ENCODE data around the gene EEF1E1. TPM values are rescaled to one million over a fixed set of nuclear protein-coding genes. Genes with fewer than 3 reads are reported as not detected.
"Not testable (repeated sequence)": the region's sequence is repeated elsewhere in the genome, so short reads cannot be mapped to it uniquely, and the experiment has no call there.

The EEF1E1 gene
- total RNA-seq, 1 donor from 2014 or later = 44.5 TPM

DNA sequence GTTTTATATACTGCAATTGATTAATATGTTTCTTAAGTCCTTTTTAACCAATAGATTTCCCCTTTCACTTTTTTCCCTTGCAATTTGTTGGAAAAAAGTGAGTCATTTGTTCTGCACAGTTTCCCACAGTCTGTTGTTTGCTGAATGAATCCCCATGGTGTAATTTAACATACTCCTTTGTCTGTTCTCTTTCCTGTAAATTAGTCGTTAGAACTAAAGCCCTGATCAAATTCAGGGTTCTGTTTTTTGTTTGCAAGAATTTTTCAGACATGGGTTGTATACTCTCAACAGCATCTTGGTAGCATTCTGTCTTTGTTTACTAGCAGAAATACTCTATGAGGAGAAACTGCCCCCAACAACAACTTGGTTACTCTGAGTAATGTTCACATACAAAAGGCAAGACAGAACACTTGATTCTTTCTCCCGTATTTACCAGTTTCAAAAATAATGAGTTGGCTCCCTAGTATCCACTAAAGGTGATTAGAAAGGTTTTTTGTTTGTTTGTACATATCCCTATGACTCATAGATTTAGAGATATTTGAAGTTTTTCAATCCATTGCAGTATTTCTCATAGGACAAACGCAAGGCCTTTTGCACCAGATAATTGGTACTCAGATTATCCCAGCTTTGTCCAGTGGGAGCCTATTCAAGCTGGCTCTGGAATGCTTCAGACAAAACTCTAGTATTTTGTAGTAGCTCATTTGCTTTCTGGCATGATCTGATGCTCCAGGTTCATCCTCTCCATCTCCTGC is 54.6 kb downstream of the EEF1E1 start:
- Mint-ChIP-seq H3K4me1 (ENCODE audit: low read depth, unreplicated experiment) (peaks cover 8% of the 10 kb centered on the region), H3K27me3 (ENCODE audit: low read depth, unreplicated experiment) (no peaks in the 10 kb centered on the region), H3K9me3 (ENCODE audit: unreplicated experiment) (peaks cover 9% of the 10 kb centered on the region), H3K27ac (ENCODE audit: unreplicated experiment) (peak overlapping the region; percentile 22), H3K36me3 (ENCODE audit: low read depth, unreplicated experiment) (peaks cover 15% of the 10 kb centered on the region), H3K4me3 (ENCODE audit: unreplicated experiment) (no peak overlapping the region)
- peak; percentile 47 for DNase-seq (ENCODE audit: low read depth)
- no peaks in the 10 kb centered on the region for H3K79me2 ChIP-seq (ENCODE audit: insufficient read depth, low read length)
- H3K9ac ChIP-seq (ENCODE audit: low read length) = peak overlapping the region; percentile 4
- H4K20me1 ChIP-seq (ENCODE audit: insufficient read depth, low read length) = no peaks in the 10 kb centered on the region
- H3K27ac ChIP-seq (ENCODE audit: low read depth, low read length) = peak overlapping the region; percentile 42
- no peaks in the 10 kb centered on the region for H3K27me3 ChIP-seq (ENCODE audit: insufficient read depth, low read length)
- FAIRE-seq = no peak
- no peak overlapping the region for H3K4me3 ChIP-seq (ENCODE audit: insufficient read depth, low read depth, low read length)
- no peak overlapping the region for H3K4me2 ChIP-seq (ENCODE audit: low read length)
- H3K4me1 ChIP-seq (ENCODE audit: insufficient read depth, low read length) = no peaks in the 10 kb centered on the region
- no peaks in the 10 kb centered on the region for H3K36me3 ChIP-seq (ENCODE audit: insufficient read depth, low read length)
- no peaks in the 10 kb centered on the region for H3K9me3 ChIP-seq (ENCODE audit: insufficient read depth, low read depth, low read length)
- TF ChIP-seq, protein P1, sequence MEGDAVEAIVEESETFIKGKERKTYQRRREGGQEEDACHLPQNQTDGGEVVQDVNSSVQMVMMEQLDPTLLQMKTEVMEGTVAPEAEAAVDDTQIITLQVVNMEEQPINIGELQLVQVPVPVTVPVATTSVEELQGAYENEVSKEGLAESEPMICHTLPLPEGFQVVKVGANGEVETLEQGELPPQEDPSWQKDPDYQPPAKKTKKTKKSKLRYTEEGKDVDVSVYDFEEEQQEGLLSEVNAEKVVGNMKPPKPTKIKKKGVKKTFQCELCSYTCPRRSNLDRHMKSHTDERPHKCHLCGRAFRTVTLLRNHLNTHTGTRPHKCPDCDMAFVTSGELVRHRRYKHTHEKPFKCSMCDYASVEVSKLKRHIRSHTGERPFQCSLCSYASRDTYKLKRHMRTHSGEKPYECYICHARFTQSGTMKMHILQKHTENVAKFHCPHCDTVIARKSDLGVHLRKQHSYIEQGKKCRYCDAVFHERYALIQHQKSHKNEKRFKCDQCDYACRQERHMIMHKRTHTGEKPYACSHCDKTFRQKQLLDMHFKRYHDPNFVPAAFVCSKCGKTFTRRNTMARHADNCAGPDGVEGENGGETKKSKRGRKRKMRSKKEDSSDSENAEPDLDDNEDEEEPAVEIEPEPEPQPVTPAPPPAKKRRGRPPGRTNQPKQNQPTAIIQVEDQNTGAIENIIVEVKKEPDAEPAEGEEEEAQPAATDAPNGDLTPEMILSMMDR (IDR thresholded peaks at IDR 0.05; ENCODE audit: insufficient read depth, low read depth, low read length) = no peak
- TF ChIP-seq EZH2 (IDR thresholded peaks at IDR 0.05; ENCODE audit: insufficient read depth, low read length) = no peak
- H2AFZ ChIP-seq (ENCODE audit: low read depth, low read length) = no peak overlapping the region

DNA sequence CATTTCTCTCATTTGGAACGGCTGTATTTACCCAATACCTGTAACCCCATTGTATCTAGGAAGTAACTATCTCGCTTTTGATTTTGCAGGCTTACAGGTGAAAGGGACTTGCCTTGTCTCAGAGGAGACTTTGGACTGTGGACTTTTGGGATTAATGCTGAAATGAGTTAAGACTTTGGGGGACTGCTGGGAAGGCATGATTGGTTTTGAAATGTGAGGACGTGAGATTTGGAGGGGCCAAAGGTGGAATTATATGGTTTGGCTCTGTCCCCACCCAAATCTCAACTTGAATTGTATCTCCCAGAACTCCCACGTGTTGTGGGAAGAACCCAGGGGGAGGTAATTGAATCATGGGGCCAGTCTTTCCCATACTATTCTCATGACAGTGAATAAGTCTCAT is 56.6 kb downstream of the EEF1E1 start:
- not testable (repeated sequence) for H3K36me3 ChIP-seq (ENCODE audit: insufficient read depth, low read length); H3K9me3 Mint-ChIP-seq (ENCODE audit: unreplicated experiment)

DNA sequence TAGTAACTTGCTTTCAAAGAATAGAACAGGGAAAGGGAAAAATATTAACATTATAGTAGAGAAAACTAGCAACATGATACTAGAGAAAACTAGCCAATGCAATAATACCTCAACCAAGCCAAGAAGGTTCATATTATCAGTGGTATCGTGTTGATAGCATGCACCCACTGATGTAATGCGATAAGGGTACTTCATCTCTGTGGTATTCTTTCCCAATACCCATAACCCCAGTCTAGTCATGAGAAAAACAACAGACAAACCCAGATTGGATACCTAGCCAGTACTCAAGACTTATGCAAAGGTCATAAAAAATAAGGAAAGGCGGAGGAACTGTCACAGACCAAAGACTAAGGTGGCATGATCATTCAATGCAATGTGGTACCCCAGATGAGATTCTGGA is 59.1 kb downstream of the EEF1E1 start:
- Mint-ChIP-seq H3K27me3 (ENCODE audit: low read depth, unreplicated experiment) (no peaks in the 10 kb centered on the region), H3K4me1 (ENCODE audit: low read depth, unreplicated experiment) (peaks cover 8% of the 10 kb centered on the region), H3K9me3 (ENCODE audit: unreplicated experiment) (peaks cover 9% of the 10 kb centered on the region), H3K27ac (ENCODE audit: unreplicated experiment) (no peak overlapping the region), H3K36me3 (ENCODE audit: low read depth, unreplicated experiment) (peaks cover 8% of the 10 kb centered on the region), H3K4me3 (ENCODE audit: unreplicated experiment) (no peak overlapping the region)
- Histone ChIP-seq H3K79me2 (ENCODE audit: insufficient read depth, low read length) (no peaks in the 10 kb centered on the region), H2AFZ (ENCODE audit: low read depth, low read length) (no peak overlapping the region), H3K36me3 (ENCODE audit: insufficient read depth, low read length) (peaks cover 3% of the 10 kb centered on the region), H3K4me2 (ENCODE audit: low read length) (no peak overlapping the region), H3K27me3 (ENCODE audit: insufficient read depth, low read length) (no peaks in the 10 kb centered on the region), H3K27ac (ENCODE audit: low read depth, low read length) (no peak overlapping the region), H3K4me3 (ENCODE audit: insufficient read depth, low read depth, low read length) (no peak overlapping the region), H3K9me3 (ENCODE audit: insufficient read depth, low read depth, low read length) (no peaks in the 10 kb centered on the region), H4K20me1 (ENCODE audit: insufficient read depth, low read length) (no peaks in the 10 kb centered on the region), H3K4me1 (ENCODE audit: insufficient read depth, low read length) (no peaks in the 10 kb centered on the region), H3K9ac (ENCODE audit: low read length) (no peak overlapping the region)
- TF ChIP-seq, protein P1 (IDR thresholded peaks at IDR 0.05; ENCODE audit: insufficient read depth, low read depth, low read length) = no peak
- TF ChIP-seq EZH2 (IDR thresholded peaks at IDR 0.05; ENCODE audit: insufficient read depth, low read length) = no peak
- no peak for FAIRE-seq
- peak; percentile 12 for DNase-seq (ENCODE audit: low read depth)

More for the DNA sequence above, 56.6 kb downstream of the EEF1E1 start:
- not testable (repeated sequence) for H3K9me3 ChIP-seq (ENCODE audit: insufficient read depth, low read depth, low read length); H3K27me3 Mint-ChIP-seq (ENCODE audit: low read depth, unreplicated experiment); H3K27me3 ChIP-seq (ENCODE audit: insufficient read depth, low read length); H3K4me3 Mint-ChIP-seq (ENCODE audit: unreplicated experiment); H2AFZ ChIP-seq (ENCODE audit: low read depth, low read length); H3K79me2 ChIP-seq (ENCODE audit: insufficient read depth, low read length); H3K4me1 ChIP-seq (ENCODE audit: insufficient read depth, low read length); H3K4me2 ChIP-seq (ENCODE audit: low read length); H3K4me1 Mint-ChIP-seq (ENCODE audit: low read depth, unreplicated experiment); H4K20me1 ChIP-seq (ENCODE audit: insufficient read depth, low read length); DNase-seq (ENCODE audit: low read depth); H3K9ac ChIP-seq (ENCODE audit: low read length); H3K27ac ChIP-seq (ENCODE audit: low read depth, low read length); H3K27ac Mint-ChIP-seq (ENCODE audit: unreplicated experiment); H3K4me3 ChIP-seq (ENCODE audit: insufficient read depth, low read depth, low read length); FAIRE-seq
- H3K36me3 Mint-ChIP-seq (ENCODE audit: low read depth, unreplicated experiment) = peaks cover 11% of the 10 kb centered on the region
